Sigmoid colon (tissue), 4 donors: ENCODE measurements around the gene VPS50.

ENCODE experiments used
- CTCF ChIP-seq, 4 experiments: fragments of 450-650 bp in 3 of 4; fragments of 200-600 bp in 1 of 4; IDR thresholded peaks; one replicate each; pipeline ENCODE4 v1.5.1; 2016 to 2019; ENCODE audit warnings: antibody characterized with exemption in 4 of 4, mild to moderate bottlenecking in 3 of 4, moderate library complexity in 2 of 4
- POLR2AphosphoS5 ChIP-seq, 4 donors: sonication (generic); formaldehyde crosslinking; IDR thresholded peaks; one replicate each; pipeline ENCODE4 v1.6.1; 2017; ENCODE audit warnings: antibody characterized with exemption in 4 of 4

- TF ChIP-seq POLR2AphosphoS5 (IDR thresholded peaks at IDR 0.05) (no peak), CTCF (IDR thresholded peaks at IDR 0.05) (no peak)
These were observed 13.0 kb upstream of the VPS50 start for GRCh38 chr7:93218997-93219827.
